ENCODE data around the gene TIPIN.

DNA sequence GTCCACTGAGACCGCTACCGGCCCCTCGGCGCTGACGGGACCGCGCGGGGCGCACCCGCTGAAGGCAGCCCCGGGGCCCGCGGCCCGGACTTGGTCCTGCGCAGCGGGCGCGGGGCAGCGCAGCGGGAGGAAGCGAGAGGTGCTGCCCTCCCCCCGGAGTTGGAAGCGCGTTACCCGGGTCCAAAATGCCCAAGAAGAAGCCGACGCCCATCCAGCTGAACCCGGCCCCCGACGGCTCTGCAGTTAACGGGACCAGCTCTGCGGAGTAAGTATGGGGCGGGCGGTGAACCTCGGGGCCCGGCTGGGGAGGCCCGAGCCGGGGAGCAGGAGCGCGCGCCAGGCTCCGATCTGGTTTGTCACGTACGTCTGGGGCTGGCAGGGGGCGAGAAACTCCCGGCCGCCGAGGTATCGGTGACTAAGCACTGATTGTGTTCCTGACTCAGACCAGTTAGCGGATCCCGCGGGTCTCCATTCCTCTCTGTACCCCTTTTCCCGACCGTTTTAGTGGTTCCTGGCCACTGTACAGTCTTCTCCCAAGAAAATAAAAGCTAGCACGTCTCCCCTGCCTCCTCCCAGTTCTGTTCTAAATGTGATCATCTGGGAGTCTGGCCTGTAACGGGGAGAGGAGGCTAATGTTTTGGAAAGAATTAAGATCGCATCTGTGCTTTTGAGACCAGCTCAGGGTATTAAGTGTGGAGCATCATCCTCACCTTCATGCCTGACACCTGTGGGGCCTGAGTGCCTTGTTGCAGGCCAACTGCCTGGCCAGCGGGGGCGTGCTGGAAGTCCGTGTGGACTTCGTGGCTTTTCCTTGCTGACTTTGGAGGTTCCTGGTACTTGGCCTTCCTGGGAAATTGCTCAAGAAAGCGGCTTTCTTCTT, 30.9 kb upstream of the TIPIN start:
- TF ChIP-seq POLR2A (IDR thresholded peaks at IDR 0.05) (no peak), CTCF (IDR thresholded peaks at IDR 0.05) (peak in 2 of 3 experiments; percentile 14 to 21)
